T-helper 9 cell (primary cell): ENCODE measurements around the gene ANAPC15.
A peak's percentile ranks its signal among the peaks of the same experiment; 100 is the strongest.

Source experiments
- DNase-seq: peaks from one replicate; pipeline ENCODE4 v3.0.0-alpha.2; 2020

Gene ANAPC15

DNA sequence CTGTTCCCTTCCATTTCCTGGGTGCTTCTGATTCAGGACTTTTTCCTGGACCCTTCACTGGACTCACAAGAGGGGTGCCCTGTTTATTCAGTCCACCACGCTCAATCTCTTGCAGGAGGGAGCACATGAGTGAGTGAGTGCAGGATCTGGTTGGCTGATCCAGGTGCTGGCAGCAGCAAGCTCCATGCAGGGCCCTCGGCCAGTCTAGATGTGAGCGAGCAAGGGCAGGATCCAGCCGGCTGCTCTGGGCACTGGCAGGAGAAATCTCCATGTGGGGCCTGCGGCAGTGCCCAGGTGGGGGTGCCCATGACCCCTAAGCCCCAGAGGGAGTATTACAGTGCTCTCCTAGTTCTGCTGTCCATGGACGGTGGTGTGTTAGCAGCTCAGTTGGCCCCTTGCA, 11.6 kb upstream of the ANAPC15 start:
- no peak for DNase-seq

GRCh38 chr11:72123117-72123653, 10.7 kb upstream of the ANAPC15 start:
- no peak for DNase-seq

DNA sequence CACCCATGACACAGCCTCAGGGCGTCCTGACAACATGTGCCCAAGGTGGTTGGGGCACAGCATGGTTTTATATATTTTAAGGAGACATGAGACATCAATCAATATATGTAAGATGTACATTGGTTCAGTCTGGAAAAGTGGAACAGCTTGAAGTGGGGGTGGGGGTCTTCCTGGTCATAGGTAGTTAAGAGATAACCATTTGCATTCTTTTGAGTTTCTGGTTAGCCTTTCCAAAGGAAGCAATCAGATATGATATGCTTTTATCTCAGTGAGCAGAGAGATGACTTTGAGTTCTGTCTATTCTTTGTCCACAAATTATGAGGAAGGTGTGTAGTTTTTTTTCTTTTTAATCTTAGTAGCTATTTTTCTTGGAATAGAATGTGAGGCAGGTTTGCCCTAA, 10.1 kb upstream of the ANAPC15 start:
- no peak for DNase-seq

DNA sequence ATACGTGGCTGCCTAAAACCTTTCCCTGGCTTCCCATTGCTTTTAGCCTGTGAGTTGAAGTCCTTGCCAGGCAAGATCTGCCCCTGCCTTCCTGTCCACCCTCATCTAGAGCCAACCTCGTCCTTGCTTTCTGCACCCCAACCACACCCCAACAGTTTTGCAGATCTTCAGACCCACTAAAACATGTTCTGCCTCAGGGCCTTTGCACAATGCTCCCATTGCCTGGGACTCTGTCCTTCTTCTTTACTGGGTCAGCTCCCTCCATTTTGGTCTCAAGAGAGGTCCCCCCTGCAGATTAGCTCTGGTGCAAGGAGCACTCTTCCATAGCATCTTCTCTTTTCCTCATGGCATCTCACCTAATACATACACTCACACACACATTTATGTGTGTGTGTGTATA, 8.4 kb upstream of the ANAPC15 start:
- no peak for DNase-seq

- no peak for DNase-seq
Measured at GRCh38 chr11:72119198-72119597, 6.7 kb upstream of the ANAPC15 start.

GRCh38 chr11:72116019-72116755, 3.7 kb upstream of the ANAPC15 start:
- no peak for DNase-seq

DNA sequence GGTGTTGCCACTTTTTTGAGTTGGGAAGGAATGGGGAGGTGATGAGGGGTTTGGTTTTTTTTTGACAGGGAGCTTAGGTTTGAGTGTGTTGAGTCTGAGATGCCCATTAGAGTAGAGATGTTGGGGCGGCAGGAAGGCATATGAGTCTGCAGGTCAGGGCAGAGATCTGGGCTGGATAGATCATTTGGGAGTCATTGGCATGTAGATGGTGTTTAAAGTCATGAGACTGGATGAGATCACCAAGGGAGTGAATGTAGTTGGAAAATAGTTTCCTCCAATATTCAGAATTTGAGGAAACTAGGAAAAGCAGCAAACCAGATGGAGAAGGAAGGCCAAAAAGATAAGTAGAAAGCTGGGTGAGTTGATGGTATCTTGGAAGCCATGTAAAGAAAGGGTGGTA, 2.1 kb upstream of the ANAPC15 start:
- DNase-seq = no peak

DNA sequence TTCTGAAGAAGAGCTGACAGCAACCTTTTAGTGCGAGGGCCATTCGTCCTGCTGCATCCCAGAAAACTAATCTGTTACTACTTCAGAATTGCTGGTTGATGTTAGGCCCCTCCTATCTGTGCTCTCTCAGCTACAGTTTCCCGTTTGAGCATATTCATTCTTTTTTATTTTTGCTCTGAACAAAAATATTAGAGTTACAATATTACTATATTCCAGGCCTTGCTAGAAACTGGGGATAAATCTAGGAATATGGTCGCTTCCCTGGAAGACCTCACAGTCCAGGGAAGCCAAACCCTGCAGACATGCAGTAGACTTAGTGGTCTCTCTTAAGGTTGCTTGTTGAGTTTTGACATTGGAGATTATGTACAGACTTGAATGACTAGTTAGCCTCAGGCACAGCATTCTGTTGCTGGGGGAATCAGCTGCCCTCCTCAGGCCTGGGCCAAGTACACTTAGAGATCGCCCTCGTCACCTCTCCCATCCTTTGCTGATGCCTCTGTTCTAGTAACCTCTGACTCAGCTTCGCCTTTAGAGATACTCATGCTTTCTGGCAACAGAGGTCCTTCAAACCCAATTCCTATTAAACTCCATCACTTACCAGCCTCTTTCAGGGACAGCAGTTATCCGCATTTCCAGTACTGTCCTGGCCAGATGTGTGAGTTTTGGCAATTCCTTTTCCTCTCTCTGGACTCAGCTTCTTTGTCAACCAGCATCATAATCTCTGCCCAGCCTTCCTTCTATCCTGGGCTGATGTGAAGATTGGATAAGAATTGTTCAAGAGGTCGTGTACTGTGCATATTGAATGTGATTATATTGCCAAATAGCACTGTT, 698 bp upstream of the ANAPC15 start:
- DNase-seq = no peak

GRCh38 chr11:72111300-72112142, 974 bp downstream of the ANAPC15 start:
- no peak for DNase-seq

GRCh38 chr11:72105888-72106287, 6.6 kb downstream of the ANAPC15 start, which contains the start of gene TOMT:
TOMT (plus strand) TSS chr11:72105924; CDS start chr11:72105952, 28 bp downstream.
- DNase-seq = no peak

- DNase-seq = peak; percentile 8
Measured at GRCh38 chr11:72103754-72104167, 8.7 kb downstream of the ANAPC15 start.

DNA sequence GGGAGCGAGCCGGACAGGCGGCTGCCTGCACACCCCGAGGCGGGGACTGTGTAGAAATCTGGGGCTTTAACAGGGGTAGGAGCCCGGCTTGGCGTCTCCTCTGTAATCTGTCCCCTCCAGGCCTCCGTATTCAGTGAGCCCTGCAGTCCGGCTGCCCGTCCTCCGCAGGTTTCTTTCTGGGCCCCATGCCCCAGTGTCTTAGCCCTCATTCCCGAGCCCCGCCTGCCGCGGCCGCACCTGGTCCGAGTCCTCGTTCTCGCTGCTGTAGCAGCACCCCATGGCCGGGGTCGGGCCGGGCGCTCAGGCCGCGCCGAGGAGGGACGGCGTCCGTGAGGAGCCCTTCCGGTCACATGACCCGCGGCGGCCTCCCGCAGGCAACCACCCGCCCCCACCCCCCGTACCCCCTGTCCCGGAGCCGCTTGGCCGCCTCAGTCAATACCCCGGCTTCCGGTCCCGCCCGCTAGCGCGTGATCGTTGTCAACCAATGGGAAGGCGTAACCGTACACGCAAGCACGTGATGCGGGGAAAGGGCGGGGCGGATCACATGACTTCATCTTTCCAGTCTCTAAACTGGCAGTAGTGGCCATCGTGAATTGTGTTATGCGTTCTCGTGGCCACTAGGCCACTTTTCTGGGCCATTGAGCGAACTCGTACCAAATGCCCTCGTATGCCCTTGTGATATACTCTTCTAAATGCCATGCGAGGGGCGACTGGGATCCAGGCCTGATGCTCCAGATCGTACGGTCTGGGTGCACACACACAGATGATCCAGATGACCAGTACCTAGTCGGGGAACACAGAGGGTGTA, 9.3 kb downstream of the ANAPC15 start, which contains the start of gene LAMTOR1:
TSS of gene LAMTOR1 (minus strand) at position 352 of the 808 bp plus-strand sequence. CDS start at position 279, 73 bp downstream.
- peak; percentile 95 for DNase-seq

DNA sequence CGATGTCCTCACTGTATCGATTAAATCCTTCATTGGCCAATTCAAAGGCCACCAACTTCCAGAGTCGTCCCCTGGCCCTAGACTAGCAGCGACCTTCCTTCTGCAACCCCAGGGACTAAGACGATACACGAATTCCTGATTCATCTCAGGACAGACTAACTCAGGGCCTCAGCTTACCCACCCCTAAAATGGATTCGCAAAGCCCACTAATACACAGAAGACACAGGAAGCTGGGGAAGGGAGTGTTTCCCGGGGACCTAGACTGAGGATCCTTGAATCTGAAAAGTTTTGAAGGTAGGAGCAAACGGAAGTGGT, 9.9 kb downstream of the ANAPC15 start:
- DNase-seq = no peak

DNA sequence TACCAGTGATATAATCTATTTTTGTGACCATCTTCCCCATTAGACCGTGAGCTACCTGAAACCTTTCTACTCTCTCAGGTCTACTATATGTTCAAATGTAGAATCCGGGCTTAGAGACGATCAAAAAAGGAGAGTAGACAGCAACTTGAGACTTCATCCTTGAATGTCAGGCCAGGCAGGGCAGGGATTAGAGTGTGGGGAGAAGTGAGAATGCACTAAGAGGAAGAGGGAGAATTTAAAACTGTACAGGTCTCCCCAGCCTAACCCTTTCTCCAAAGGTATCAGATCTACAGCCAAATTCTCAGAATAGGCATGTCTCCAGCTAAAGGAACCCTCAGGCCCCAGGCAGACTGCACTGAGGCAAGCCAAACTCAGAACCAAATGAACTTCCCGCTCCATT, 10.3 kb downstream of the ANAPC15 start:
- no peak for DNase-seq

GRCh38 chr11:72100462-72100861, 12.0 kb downstream of the ANAPC15 start:
- no peak for DNase-seq

DNA sequence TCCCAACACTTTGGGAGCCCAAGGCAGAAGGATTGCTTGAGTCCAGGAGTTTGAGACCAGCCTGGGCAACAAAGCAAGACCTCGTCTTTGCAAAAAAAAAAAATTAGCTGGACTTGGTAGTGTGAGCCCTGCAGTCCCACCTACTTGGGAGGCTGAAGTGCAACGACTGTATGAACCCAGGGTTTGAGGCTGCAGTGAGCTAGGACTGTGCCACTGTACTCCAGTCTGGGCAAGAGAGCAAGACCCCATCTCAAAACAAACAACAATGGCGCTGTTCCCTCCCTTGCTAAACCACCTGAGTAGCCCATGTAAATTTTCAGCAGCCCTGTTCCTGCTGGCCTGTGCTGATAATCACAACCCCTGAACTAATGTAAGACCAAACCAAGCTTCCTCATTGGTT, 12.5 kb downstream of the ANAPC15 start:
- no peak for DNase-seq

DNA sequence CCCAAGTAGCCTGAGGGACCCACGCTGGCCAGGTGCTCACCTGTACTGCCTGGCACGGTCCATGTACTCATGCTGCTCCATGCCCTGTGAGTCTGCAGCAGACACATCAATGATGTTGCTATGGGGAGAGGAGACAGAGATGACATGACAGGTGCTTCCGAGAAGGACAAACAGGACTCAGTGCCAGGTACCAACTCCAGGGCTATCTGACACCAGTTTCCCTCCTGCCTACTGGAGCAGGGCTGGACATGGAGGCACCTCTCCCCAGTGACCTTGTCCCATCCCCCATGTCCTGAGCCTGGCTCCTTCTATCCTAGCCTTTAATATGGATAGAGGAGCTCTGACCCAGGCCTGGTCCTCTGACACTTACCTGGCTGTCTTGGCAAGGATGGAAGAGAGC, 13.8 kb downstream of the ANAPC15 start:
- DNase-seq = no peak

- DNase-seq = peak; percentile 56
Measured at GRCh38 chr11:72091292-72091691, 21.2 kb downstream of the ANAPC15 start.

DNA sequence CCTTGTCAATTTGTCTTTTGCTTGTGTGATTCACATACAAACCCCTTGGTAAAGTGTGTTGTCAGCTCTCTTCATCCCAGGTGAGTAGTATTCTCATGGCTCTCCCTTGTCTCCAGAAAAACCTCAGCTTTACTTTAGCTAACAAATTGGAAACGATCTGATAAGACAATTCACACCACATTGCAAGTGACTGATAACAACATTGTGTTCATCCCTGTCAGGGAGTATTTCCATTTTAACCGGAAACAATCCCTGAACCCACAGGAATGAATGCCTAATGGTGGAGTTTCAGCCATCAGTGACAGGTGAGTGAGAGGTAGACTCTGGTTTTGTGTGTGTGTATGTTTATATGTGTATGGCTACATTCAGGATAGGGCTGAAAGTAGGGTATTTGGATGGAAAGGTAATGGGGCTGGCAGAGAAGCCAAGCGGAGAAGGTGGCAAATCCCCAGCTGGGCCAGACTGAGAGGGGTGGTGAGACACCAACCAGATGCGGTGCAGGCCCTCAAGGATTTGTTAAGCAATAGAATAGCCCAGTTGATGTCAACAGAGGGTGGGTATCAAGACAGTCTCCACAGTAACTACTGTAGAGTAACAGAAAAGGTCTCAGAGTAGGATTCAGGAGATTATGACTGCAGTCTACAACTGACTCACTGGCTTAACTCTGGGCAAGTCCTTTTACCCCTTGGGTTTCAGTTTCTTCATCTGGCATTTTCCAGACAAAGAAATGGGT, 24.3 kb downstream of the ANAPC15 start:
- no peak for DNase-seq

GRCh38 chr11:72085621-72086351, 26.7 kb downstream of the ANAPC15 start:
- no peak for DNase-seq

GRCh38 chr11:72084965-72085364, 27.5 kb downstream of the ANAPC15 start:
- no peak for DNase-seq
